Body of pancreas (tissue), 4 donors: ENCODE data around the gene PABPN1.
A peak's percentile ranks its signal among the peaks of the same experiment; 100 is the strongest.

ENCODE experiments used
- CTCF ChIP-seq, 7 experiments: fragments of 450-650 bp in 4 of 7; fragments of 200-600 bp in 3 of 7; sonication (generic) in 3 of 7; IDR thresholded peaks; one replicate each; pipeline ENCODE4 v1.5.1; 2016 to 2019; ENCODE audit warnings: antibody characterized with exemption in 7 of 7
- POLR2A ChIP-seq, 3 donors: fragments of 450-650 bp; IDR thresholded peaks; one replicate each; pipeline ENCODE4 v1.6.1; 2016; ENCODE audit warnings: antibody characterized with exemption in 3 of 3, mild to moderate bottlenecking in 2 of 3

- TF ChIP-seq POLR2A (IDR thresholded peaks at IDR 0.05) = peak in 2 of 3 donors; percentile 17 to 23
- TF ChIP-seq CTCF (IDR thresholded peaks at IDR 0.05) = peak; percentile 68 to 99 (median 89)
These were observed 26.3 kb upstream of the PABPN1 start for GRCh38 chr14:23294734-23295561.
